PC-9 (cell line): ENCODE results near the gene UBE2A. TPM values are rescaled to one million over a fixed set of nuclear protein-coding genes. Genes with fewer than 3 reads are reported as not detected.

Experiments used
- BruUV-seq: library from RNA; stranded (reverse); fragments of 400-500 nt; replicated peaks from 2 replicates; lab custom pipeline; 2021; lab: Mats Ljungman, UMichigan
- CTCF ChIA-PET: fragments of 300-600 bp; sonication (Branson Sonifier 250); formaldehyde crosslinking; loops from one replicate; lab custom pipeline; 2022; ENCODE audit warnings: antibody characterized with exemption; lab: Charles Lee
- POLR2A ChIA-PET: fragments of 300-600 bp; sonication (Branson Sonifier 250); formaldehyde crosslinking; loops from one replicate; lab custom pipeline; 2022; ENCODE audit warnings: antibody characterized with exemption; ENCODE audit not compliant: unreplicated experiment; lab: Charles Lee
- DNase-seq, 2 experiments: peaks; one replicate each; pipeline versions ENCODE4 v3.0.0 to v3.0.0-alpha.2; 2015 to 2022; ENCODE audit warnings: mixed read lengths in 1 of 2
- H2AFZ ChIP-seq: fragments of 200-600 bp; sonication (generic); 2 replicates; pipeline ENCODE4 v1.8.1; 2017; ENCODE audit warnings: antibody characterized with exemption
- H3F3A ChIP-seq: fragments of 200-600 bp; sonication (generic); 2 replicates; pipeline ENCODE4 v1.8.1; 2017; ENCODE audit warnings: antibody characterized with exemption, mild to moderate bottlenecking, low read depth; ENCODE audit not compliant: insufficient read depth
- H3K27ac ChIP-seq: fragments of 200-600 bp; sonication (generic); 2 replicates; pipeline ENCODE4 v1.6.1; 2016; ENCODE audit warnings: mixed run types
- H3K27me3 ChIP-seq: fragments of 200-600 bp; sonication (generic); 2 replicates; pipeline ENCODE4 v1.6.1; 2016; ENCODE audit warnings: low read depth, mixed run types; ENCODE audit not compliant: insufficient read depth
- H3K36me3 ChIP-seq: fragments of 200-600 bp; sonication (generic); 2 replicates; pipeline ENCODE4 v1.6.1; 2016; ENCODE audit warnings: low read depth, mixed run types
- H3K4me1 ChIP-seq: fragments of 200-600 bp; sonication (generic); replicated peaks from 2 replicates; pipeline ENCODE4 v1.6.1; 2016; ENCODE audit warnings: mixed run types; ENCODE audit not compliant: insufficient read depth
- H3K4me2 ChIP-seq: fragments of 200-600 bp; sonication (generic); 2 replicates; pipeline ENCODE4 v1.6.1; 2017; ENCODE audit warnings: mixed run types
- H3K4me3 ChIP-seq: fragments of 200-600 bp; sonication (generic); 2 replicates; pipeline ENCODE4 v1.6.1; 2016; ENCODE audit warnings: mixed run types
- H3K79me2 ChIP-seq: fragments of 200-600 bp; sonication (generic); 2 replicates; pipeline ENCODE4 v1.6.1; 2017; ENCODE audit warnings: low read depth, mixed run types
- H3K9me2 ChIP-seq: fragments of 200-600 bp; sonication (generic); 2 replicates; pipeline ENCODE4 v1.8.1; 2017; ENCODE audit warnings: mild to moderate bottlenecking; ENCODE audit not compliant: insufficient read depth
- H3K9me3 ChIP-seq: fragments of 200-600 bp; sonication (generic); 2 replicates; pipeline ENCODE4 v1.8.1; 2016; ENCODE audit warnings: low read depth; ENCODE audit not compliant: insufficient read depth
- H4K20me1 ChIP-seq: fragments of 200-600 bp; sonication (generic); 2 replicates; pipeline ENCODE4 v1.8.1; 2017; ENCODE audit not compliant: insufficient read depth
- CTCF ChIP-seq: fragments of 200-600 bp; sonication (generic); conservative IDR thresholded peaks from 2 replicates; pipeline ENCODE4 v1.6.1; 2017; ENCODE audit warnings: mixed run types, antibody characterized with exemption, mild to moderate bottlenecking, moderate library complexity
- EZH2 ChIP-seq: fragments of 200-600 bp; sonication (generic); IDR thresholded peaks from 2 replicates; pipeline ENCODE4 v1.8.0; 2017; ENCODE audit warnings: antibody characterized with exemption, low read depth
- intact Hi-C: fragments of 100-400 bp; cut with micrococcal nuclease; formaldehyde crosslinking; loops from one replicate; pipeline ENCODE4 v1.10.0; 2022; ENCODE audit not compliant: unreplicated experiment
- total RNA-seq: library from RNA; stranded (reverse); gene quantifications from 2 replicates; pipeline ENCODE4 v1.2.3, GENCODE V29; 2021

UBE2A gene
- total RNA-seq, 1 experiment from 2014 or later = 119 TPM

DNA sequence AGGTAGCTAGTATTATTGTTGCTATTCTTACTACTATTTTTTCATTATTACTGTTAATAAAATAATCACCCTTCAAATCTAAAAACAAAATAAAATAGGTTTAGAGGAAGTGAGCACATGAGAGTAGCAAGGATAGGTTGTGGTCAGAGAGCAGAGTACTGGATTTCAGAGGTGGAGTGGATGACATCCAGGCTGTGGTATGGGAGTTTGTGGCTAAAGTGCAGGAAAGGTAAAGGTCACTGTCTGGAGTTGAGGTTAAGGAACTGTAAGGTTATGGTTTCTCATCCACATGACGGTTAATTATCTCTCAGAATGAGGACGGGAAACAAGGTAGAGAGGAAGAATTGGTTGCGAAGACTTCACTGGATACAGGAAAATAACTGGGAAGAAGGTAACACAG lies 36.9 kb upstream of the UBE2A start:
- Histone ChIP-seq H3K4me3 (no peak overlapping the region), H3K27ac (no peak overlapping the region), H3F3A (no peaks in the 10 kb centered on the region; the same call in 1 of the 2 replicates), H4K20me1 (no peaks in the 10 kb centered on the region), H3K36me3 (peaks cover 16% of the 10 kb centered on the region; the same call in 1 of the 2 replicates), H3K9me3 (no peaks in the 10 kb centered on the region), H3K9me2 (no peaks in the 10 kb centered on the region), H3K79me2 (no peaks in the 10 kb centered on the region), H3K4me1 (no peaks in the 10 kb centered on the region), H3K4me2 (no peak overlapping the region), H3K27me3 (no peaks in the 10 kb centered on the region), H2AFZ (no peak overlapping the region)
- intact Hi-C loops = no loop called here
- ChIA-PET CTCF (interaction anchor here (0.7 kb wide), 1 partner anchor 30 kb away, joined by 3 read pairs; no protein-coding TSS in a partner anchor), POLR2A (no interaction called here)
- no TSS peak for BruUV-seq
- DNase-seq = no peak
- TF ChIP-seq CTCF (no peak), EZH2 (no peak)

- Histone ChIP-seq H4K20me1 (no peaks in the 10 kb centered on the region), H3K9me3 (no peaks in the 10 kb centered on the region), H3K9me2 (no peaks in the 10 kb centered on the region), H3K27me3 (no peaks in the 10 kb centered on the region), H3K4me2 (no peak overlapping the region), H3K36me3 (peaks cover 16% of the 10 kb centered on the region; the same call in 1 of the 2 replicates), H2AFZ (no peak overlapping the region), H3K4me1 (no peaks in the 10 kb centered on the region), H3K79me2 (no peaks in the 10 kb centered on the region), H3F3A (no peaks in the 10 kb centered on the region; the same call in 1 of the 2 replicates), H3K27ac (no peak overlapping the region), H3K4me3 (no peak overlapping the region)
- intact Hi-C loops = no loop called here
- no peak for DNase-seq
- CTCF ChIA-PET = no interaction called here
- BruUV-seq = no TSS peak
- POLR2A ChIA-PET = no interaction called here
- TF ChIP-seq CTCF (no peak), EZH2 (no peak)
These were observed 34.5 kb upstream of the UBE2A start for GRCh38 chrX:119539872-119540271.

GRCh38 chrX:119541188-119541587 lies 33.2 kb upstream of the UBE2A start:
- no peak overlapping the region for H3K4me2 ChIP-seq
- intact Hi-C loops = no loop called here

More at GRCh38 chrX:119541188-119541587, 33.2 kb upstream of the UBE2A start:
- no peak overlapping the region for H3K27ac ChIP-seq
- ChIA-PET CTCF (no interaction called here), POLR2A (no interaction called here)
- peaks cover 16% of the 10 kb centered on the region; the same call in 1 of the 2 replicates for H3K36me3 ChIP-seq
- DNase-seq = no peak
- H2AFZ ChIP-seq = no peak overlapping the region
- BruUV-seq = no TSS peak
- H4K20me1 ChIP-seq = no peaks in the 10 kb centered on the region
- no peak overlapping the region for H3K4me3 ChIP-seq
- H3F3A ChIP-seq = no peaks in the 10 kb centered on the region; the same call in 1 of the 2 replicates
- no peaks in the 10 kb centered on the region for H3K79me2 ChIP-seq
- H3K4me1 ChIP-seq = no peaks in the 10 kb centered on the region
- TF ChIP-seq CTCF (no peak), EZH2 (no peak)
- no peaks in the 10 kb centered on the region for H3K9me3 ChIP-seq
- H3K9me2 ChIP-seq = no peaks in the 10 kb centered on the region
- H3K27me3 ChIP-seq = no peaks in the 10 kb centered on the region
